SJCRH30 (cell line): ENCODE data around the gene PACS1. TPM values are rescaled to one million over a fixed set of nuclear protein-coding genes. Genes with fewer than 3 reads are reported as not detected.

Source experiments
- DNase-seq, 2 experiments: peaks; one replicate each; pipeline ENCODE4 v3.0.0-alpha.2; 2015 to 2020
- H3K27ac ChIP-seq: fragments of 250-450 bp; sonication (Bioruptor Pico); 2 replicates; pipeline ENCODE4 v1.5.1; 2020; ENCODE audit warnings: mild to moderate bottlenecking, moderate library complexity
- H3K27me3 ChIP-seq: fragments of 250-450 bp; sonication (Bioruptor Pico); 2 replicates; pipeline ENCODE4 v1.5.1; 2020; ENCODE audit warnings: mild to moderate bottlenecking, moderate library complexity
- H3K36me3 ChIP-seq: fragments of 250-450 bp; sonication (Bioruptor Pico); 2 replicates; pipeline ENCODE4 v1.5.1; 2020; ENCODE audit warnings: mild to moderate bottlenecking, moderate library complexity
- H3K4me1 ChIP-seq: fragments of 250-450 bp; sonication (Bioruptor Pico); 2 replicates; pipeline ENCODE4 v1.5.1; 2020; ENCODE audit warnings: mild to moderate bottlenecking, moderate library complexity
- H3K4me3 ChIP-seq: fragments of 250-450 bp; sonication (Bioruptor Pico); 2 replicates; pipeline ENCODE4 v1.5.1; 2020; ENCODE audit warnings: mild to moderate bottlenecking, moderate library complexity
- H3K9me3 ChIP-seq: fragments of 250-450 bp; sonication (Bioruptor Pico); replicated peaks from 2 replicates; pipeline ENCODE4 v1.5.1; 2020; ENCODE audit warnings: mild to moderate bottlenecking, moderate library complexity
- total RNA-seq: library from RNA; depleted of rRNA; stranded (reverse); fragments of >200 nt; shearing (Covaris generic); gene quantifications from 2 replicates; pipeline ENCODE4 v1.2.3, GENCODE V29; 2014

Gene PACS1
- total RNA-seq, 1 experiment from 2014 or later = 11.8 TPM

DNA sequence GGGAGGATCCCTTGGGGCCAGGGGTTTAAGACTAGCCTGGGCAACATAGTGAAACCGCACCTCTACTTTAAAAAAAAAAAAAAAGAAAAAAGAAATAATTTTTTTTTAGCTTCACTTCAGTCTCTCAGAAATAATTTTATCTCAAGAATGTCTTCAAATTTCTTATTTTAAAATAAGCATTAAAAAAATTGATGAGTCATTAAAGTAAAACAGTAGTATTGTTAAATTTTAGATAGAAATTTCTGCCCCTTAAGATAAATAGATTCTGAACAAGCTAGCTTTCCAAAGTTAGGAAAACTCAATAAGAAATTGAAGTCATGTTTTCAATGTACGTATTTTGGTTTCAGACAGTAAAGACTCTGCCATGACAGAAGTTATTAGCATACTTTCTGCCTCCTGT lies 7.7 kb upstream of the PACS1 start:
- H3K9me3 ChIP-seq = no peaks in the 10 kb centered on the region
- no peaks in the 10 kb centered on the region for H3K4me1 ChIP-seq
- no peak for DNase-seq
- H3K27ac ChIP-seq = no peak overlapping the region
- peaks cover 100% of the 10 kb centered on the region for H3K36me3 ChIP-seq
- H3K27me3 ChIP-seq = no peaks in the 10 kb centered on the region
- no peak overlapping the region for H3K4me3 ChIP-seq

DNA sequence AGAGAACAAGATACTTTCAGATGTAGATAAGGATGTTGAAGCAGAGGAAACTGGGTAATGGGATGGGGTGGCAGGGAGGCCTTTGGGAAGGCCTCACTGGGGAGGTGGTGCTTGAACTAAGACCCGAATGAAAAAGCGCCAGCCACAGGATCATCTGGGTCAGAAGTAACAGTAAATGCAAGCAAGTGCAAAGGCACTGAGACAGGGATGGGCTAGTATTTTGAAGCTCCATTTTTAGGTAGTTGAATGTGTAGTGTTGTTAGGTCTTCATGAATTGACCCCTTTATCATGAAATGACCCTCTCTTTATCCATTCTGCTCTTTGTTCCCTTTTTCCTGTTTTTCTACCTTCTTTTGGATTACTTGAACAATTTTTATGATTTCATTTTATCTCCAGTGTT lies 6.2 kb upstream of the PACS1 start:
- H3K27ac ChIP-seq = no peak overlapping the region
- no peaks in the 10 kb centered on the region for H3K27me3 ChIP-seq
- no peak for DNase-seq
- H3K4me1 ChIP-seq = peaks cover 6% of the 10 kb centered on the region; the same call in 1 of the 2 replicates
- no peak overlapping the region for H3K4me3 ChIP-seq
- H3K36me3 ChIP-seq = peaks cover 98% of the 10 kb centered on the region
- H3K9me3 ChIP-seq = no peaks in the 10 kb centered on the region

DNA sequence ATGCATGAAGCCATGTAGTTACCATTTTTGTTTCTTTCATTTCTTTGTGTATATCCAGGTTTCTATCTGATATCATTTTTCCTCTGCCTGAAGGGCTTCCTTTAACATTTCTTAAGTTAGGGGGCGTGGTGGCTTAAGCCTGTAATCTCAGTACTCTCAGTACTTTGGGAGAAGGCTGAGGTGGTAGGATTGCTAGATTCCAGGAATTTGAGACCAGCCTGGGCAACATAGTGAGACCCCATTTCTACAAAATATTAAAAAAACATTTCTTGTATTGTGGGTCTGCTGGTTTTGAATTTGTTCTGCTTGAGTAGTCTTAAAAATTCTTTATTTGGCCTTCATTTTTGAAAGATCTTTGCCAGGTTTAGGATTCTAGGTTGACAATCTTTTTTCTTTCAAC lies 5.5 kb upstream of the PACS1 start:
- Histone ChIP-seq H3K4me1 (peaks cover 13% of the 10 kb centered on the region), H3K36me3 (peaks cover 97% of the 10 kb centered on the region), H3K27me3 (no peaks in the 10 kb centered on the region), H3K9me3 (no peaks in the 10 kb centered on the region), H3K4me3 (no peak overlapping the region), H3K27ac (no peak overlapping the region)
- no peak for DNase-seq

DNA sequence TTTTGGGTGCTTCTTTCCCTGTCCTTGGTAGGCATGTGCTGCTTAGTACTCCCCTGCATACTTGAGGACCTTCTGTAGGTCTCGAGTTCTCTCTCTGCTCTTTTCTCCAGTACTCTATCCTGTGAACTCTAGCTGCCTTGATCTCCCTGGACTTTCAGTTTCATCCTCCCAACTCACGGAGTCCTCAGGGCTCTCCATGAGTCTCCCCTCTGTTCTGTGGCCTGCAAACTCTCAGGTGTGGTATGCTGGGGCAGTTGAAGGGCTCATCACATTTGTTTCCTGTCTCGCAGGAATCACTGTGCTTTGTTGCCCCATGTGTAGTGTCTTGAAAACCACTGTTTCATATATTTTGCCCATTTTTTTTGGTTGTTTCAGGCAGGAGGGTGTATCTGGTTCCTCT lies 3.3 kb upstream of the PACS1 start:
- DNase-seq = no peak
- Histone ChIP-seq H3K27ac (no peak overlapping the region), H3K27me3 (no peaks in the 10 kb centered on the region), H3K4me1 (peaks cover 15% of the 10 kb centered on the region), H3K4me3 (no peak overlapping the region), H3K36me3 (peaks cover 75% of the 10 kb centered on the region), H3K9me3 (no peaks in the 10 kb centered on the region)

DNA sequence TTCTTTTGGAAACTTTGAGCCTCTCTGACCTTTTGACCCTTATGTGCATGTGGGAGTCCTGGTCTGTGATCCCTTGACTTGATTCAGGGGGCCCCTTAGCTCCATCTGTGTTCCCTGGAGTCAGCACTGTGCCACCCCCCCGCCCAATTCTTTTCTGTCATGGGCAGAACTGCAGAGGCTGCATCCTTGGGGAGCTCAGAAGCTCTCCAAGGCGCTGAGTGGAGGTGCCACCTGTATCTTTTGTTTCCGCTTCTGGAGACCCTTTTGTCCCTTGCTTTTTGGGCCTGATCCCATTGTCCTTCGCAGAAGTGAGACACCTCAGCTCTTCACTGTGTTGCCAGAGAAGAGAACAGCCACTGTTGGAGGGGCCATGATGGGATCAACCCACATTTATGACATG lies 2.4 kb upstream of the PACS1 start:
- Histone ChIP-seq H3K4me1 (peaks cover 15% of the 10 kb centered on the region), H3K27me3 (no peaks in the 10 kb centered on the region), H3K4me3 (no peak overlapping the region), H3K36me3 (peaks cover 66% of the 10 kb centered on the region), H3K9me3 (no peaks in the 10 kb centered on the region), H3K27ac (no peak overlapping the region)
- DNase-seq = no peak

DNA sequence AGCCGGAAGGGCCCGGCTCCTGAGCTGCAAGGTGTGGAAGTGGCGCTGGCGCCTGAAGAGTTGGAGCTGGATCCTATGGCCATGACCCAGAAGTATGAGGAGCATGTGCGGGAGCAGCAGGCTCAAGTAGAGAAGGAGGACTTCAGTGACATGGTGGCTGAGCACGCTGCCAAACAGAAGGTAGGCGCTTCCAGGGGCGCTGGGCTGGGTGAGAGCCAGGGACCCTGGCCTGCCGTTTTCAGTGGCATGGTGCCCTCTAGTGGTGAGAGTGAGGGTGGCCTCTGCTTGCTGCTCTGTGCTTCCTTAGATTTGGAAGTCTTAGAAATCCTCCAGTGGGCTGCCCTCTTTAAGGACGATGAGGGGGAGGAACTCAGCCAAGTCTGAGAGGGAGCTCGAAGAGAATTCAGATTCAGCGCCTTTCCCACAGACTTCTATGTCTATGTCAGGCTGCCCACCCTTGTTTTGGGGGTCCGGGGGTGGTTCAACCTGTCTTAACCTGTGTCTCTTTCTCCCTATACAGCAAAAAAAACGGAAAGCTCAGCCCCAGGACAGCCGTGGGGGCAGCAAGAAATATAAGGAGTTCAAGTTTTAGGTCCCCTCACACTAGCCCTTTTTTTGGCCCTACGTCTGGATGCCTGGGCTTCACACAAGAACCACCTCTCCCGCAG lies 1.8 kb upstream of the PACS1 start:
- Histone ChIP-seq H3K27me3 (no peaks in the 10 kb centered on the region), H3K4me1 (peaks cover 19% of the 10 kb centered on the region), H3K9me3 (no peaks in the 10 kb centered on the region), H3K36me3 (peaks cover 62% of the 10 kb centered on the region), H3K4me3 (no peak overlapping the region), H3K27ac (no peak overlapping the region; the same call in 1 of the 2 replicates)
- DNase-seq = peak; percentile 79 to 88

DNA sequence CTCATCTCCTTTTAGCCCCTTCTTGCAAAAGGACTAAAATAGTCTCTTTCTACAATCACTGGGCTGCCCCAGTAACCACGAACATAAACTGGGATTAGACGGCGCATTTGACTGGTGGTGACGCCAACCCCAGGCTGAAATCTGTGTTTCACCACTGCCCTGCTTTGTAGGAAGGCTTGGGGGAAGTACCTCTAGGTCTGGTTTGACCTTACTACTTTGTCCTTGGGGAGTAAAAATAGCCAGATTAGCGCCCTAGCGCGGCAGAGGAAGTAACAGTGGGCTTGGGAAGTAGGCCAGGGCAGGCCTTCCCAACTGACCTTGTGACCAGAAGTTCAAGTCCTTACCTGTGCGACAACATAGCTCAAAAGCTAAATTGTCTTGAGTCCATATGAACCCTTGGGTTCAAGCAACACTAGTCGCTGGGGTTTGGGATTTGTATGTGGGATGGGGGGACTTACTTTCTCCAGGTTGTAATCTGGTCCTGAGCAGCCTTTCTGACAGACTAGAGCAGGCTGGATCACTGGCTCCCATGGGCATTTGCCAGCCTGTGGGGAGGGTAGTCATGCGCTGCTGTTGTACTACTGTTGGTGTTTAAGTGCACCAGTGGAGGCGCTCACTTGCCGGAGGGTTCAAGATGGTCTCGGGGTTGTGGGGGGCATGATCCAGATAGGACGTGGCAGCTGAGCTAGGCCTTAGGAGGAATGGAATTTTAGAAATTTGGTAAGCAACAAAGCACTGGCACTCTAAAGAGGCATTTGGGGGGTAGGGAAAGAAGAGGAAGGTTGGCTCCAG lies 953 bp upstream of the PACS1 start:
- Histone ChIP-seq H3K36me3 (peaks cover 54% of the 10 kb centered on the region), H3K4me1 (peaks cover 19% of the 10 kb centered on the region), H3K27me3 (no peaks in the 10 kb centered on the region), H3K27ac (peak overlapping the region; percentile 59), H3K9me3 (no peaks in the 10 kb centered on the region), H3K4me3 (peak overlapping the region; percentile 89)
- peak; percentile 43 for DNase-seq

DNA sequence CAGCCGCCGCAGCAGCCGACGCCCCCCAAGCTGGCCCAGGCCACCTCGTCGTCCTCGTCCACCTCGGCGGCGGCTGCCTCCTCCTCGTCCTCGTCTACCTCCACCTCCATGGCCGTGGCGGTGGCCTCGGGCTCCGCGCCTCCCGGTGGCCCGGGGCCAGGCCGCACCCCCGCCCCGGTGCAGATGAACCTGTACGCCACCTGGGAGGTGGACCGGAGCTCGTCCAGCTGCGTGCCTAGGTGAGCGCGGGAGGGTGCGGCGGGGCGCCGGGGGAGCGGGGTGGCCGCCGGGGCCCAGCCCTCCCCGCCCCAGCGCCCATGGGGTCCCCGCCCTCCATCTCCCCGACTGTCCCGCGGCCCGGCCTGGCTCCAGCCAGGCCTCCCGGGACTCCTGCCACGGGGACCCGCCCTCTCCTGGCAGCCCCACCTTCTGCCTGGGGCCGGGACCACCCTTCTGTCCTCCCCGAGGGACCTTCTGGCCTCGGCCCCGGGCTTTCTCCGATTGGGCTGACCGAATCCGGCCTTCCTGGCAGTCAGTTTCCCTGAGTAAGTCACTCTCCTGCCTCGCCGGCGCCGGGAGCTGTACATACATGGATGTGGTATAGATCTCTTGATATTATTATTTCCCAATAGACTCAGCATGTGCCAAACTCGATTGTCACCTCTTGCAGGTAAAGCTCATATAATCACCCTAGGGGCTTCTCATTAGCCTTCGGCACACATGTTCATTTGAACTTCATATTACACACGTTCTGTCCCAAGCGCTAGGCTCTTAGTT lies 720 bp downstream of the PACS1 start:
- peak overlapping the region; percentile 89 for H3K4me3 ChIP-seq
- H3K36me3 ChIP-seq = peaks cover 42% of the 10 kb centered on the region
- H3K27me3 ChIP-seq = no peaks in the 10 kb centered on the region
- peak overlapping the region; percentile 54; the same call in 1 of the 2 replicates for H3K27ac ChIP-seq
- H3K9me3 ChIP-seq = no peaks in the 10 kb centered on the region
- peaks cover 19% of the 10 kb centered on the region for H3K4me1 ChIP-seq
- peak; percentile 49 to 50 for DNase-seq

DNA sequence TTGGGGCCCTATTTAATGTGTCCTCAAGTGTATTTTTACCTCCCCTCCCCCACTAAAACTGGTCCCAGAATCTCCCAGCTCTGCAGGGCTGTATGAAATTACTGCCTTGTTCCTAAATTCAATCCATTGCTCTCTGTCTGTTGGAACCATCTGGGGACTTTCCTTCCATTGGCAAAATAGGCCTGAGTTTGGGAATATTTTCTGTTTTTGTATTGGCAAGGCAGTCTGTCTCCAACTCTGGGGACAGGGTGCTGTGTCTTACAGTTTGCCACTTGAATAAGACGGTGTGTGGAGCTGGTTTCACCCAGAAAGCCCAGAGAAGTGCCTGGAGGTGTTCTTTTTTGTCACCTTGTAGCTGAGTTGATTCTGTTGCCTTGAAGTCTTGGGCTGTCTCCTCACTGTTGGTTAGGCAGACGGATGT lies 1.3 kb downstream of the PACS1 start:
- peaks cover 38% of the 10 kb centered on the region for H3K36me3 ChIP-seq
- peak overlapping the region; percentile 89 for H3K4me3 ChIP-seq
- no peak overlapping the region for H3K27ac ChIP-seq
- H3K27me3 ChIP-seq = no peaks in the 10 kb centered on the region
- no peak for DNase-seq
- H3K4me1 ChIP-seq = peaks cover 19% of the 10 kb centered on the region
- H3K9me3 ChIP-seq = no peaks in the 10 kb centered on the region

DNA sequence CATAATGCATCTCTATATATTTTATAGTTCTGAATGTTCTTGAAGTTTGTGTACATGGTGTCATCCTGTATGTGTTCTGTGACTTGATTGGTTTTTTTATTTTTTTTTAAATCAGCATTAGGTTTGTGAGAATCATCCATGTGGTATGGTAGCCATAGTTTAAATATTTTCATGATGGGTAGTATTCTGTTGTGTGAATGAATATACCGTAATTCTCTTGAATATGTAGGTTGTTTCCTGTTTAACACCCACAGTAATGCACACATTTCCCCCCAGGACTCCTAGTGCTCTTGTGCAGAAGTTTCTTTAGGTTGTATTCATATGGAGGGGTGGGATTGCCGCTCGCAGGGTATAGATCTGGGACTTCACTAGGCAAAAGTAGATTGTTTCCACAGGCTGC lies 2.0 kb downstream of the PACS1 start:
- Histone ChIP-seq H3K9me3 (no peaks in the 10 kb centered on the region), H3K27ac (no peak overlapping the region), H3K4me1 (peaks cover 19% of the 10 kb centered on the region), H3K36me3 (peaks cover 34% of the 10 kb centered on the region), H3K27me3 (no peaks in the 10 kb centered on the region), H3K4me3 (peak overlapping the region; percentile 89; the same call in 1 of the 2 replicates)
- DNase-seq = no peak

DNA sequence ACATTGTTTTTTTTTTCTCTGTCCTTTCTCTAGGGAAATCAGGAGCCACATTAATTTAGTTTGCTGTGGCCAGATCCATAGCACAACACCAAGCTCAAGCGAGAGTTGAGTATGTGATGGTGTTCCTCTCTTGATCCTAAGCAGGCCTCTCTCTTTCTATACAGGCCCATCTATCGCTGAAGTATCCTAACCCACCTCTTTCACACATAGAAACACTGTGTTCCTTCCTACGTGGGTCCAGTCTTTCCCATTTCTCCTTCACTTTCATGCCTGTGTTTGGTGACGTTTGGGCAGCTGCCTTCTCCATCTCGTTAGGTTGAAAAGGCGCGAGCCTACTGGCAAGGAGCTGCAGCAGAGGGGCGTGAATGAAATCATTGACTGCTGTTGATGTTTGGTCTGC lies 2.4 kb downstream of the PACS1 start:
- Histone ChIP-seq H3K4me1 (peaks cover 19% of the 10 kb centered on the region), H3K27me3 (no peaks in the 10 kb centered on the region), H3K9me3 (no peaks in the 10 kb centered on the region), H3K36me3 (peaks cover 30% of the 10 kb centered on the region), H3K4me3 (no peak overlapping the region), H3K27ac (no peak overlapping the region)
- no peak for DNase-seq

DNA sequence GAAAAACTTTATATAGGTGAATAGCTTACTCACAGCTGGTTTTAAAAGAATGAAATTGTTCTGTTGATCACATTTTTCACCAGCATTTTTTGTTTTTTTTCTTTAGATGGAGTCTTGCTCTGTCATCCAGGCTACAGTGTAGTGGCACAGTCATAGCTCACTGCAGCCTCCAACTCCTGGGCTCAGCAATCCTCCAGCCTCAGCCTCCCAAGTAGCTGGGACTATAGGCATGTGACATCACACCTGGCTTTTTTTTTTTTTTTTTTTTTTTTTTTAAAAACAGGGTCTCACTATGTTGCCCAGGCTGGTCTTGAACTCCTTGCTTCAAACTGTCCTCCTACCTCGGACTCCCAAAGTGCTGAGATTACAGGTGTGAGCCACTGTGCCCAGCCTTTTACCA lies 3.6 kb downstream of the PACS1 start:
- Histone ChIP-seq H3K9me3 (no peaks in the 10 kb centered on the region), H3K4me3 (no peak overlapping the region), H3K36me3 (peaks cover 21% of the 10 kb centered on the region), H3K27me3 (no peaks in the 10 kb centered on the region), H3K4me1 (peaks cover 15% of the 10 kb centered on the region), H3K27ac (no peak overlapping the region)
- DNase-seq = no peak

DNA sequence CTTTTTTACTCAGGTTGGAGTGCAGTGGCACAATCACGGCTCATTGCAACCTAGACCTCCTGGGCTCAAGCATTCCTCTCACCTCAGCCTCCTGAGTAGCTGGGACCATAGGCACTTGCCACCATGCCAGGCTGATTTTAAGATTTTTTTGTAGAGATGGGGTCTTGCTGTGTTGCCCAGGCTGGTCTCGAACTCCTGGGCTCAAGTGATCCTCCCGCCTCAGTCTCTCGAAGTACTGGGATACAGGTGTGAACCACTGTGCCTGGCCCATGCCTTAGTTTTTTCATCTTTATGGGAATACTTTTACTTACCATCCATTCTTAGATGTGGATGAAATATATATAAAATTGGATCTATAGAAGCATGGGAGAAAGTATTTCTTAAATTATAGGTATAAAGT lies 5.2 kb downstream of the PACS1 start:
- DNase-seq = no peak

DNA sequence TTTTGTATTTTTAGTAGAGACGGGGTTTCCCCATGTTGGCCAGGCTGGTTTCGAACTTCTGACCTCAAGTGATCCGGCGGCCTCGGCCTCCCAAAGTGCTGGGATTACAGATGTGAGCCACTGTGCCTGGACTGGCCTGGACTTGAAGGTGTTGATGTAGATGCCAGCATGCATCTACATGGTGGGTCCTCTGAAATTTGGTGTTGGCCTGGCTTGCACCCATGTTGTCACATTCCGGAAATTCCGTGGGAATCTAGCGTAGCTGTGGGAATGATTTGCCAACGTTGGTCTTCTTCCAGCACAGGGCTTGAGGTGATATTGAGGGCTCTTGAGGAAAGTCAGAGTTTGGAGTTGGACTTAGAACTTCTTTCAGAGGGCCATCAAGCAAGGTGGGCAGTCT lies 6.5 kb downstream of the PACS1 start:
- Histone ChIP-seq H3K4me3 (no peak overlapping the region), H3K9me3 (no peaks in the 10 kb centered on the region), H3K36me3 (peaks cover 13% of the 10 kb centered on the region), H3K27ac (no peak overlapping the region), H3K27me3 (no peaks in the 10 kb centered on the region), H3K4me1 (peaks cover 12% of the 10 kb centered on the region)
- DNase-seq = no peak

More for the DNA sequence above, 5.2 kb downstream of the PACS1 start:
- H3K4me1 ChIP-seq = peaks cover 3% of the 10 kb centered on the region; the same call in 1 of the 2 replicates
- H3K36me3 ChIP-seq = peaks cover 13% of the 10 kb centered on the region
- no peak overlapping the region for H3K4me3 ChIP-seq
- H3K27me3 ChIP-seq = no peaks in the 10 kb centered on the region
- no peak overlapping the region for H3K27ac ChIP-seq
- H3K9me3 ChIP-seq = no peaks in the 10 kb centered on the region

DNA sequence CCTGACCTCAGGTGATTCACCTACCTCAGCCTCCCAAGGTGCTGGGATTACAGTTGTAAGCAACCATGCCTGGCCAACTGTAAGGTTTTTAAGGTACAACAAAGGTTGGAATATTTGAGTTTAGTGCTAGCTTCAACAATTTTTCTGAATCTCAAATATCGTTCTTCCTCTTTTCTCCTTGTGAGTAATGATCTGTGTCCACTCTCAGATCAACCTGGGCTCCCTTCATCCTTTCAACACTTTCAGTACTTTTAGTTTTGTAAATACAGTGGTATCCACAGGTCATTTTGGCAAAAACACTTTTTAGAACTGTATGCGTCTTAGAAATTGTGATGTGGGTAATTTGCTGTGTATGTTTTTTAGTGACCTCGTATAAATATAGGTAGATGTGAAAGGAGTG lies 7.9 kb downstream of the PACS1 start:
- Histone ChIP-seq H3K36me3 (peaks cover 12% of the 10 kb centered on the region), H3K4me1 (peaks cover 25% of the 10 kb centered on the region), H3K9me3 (no peaks in the 10 kb centered on the region), H3K27me3 (no peaks in the 10 kb centered on the region), H3K27ac (no peak overlapping the region), H3K4me3 (no peak overlapping the region)
- no peak for DNase-seq
